ENCODE data around the gene NIPAL3. TPM values are rescaled to one million over a fixed set of nuclear protein-coding genes. Genes with fewer than 3 reads are reported as not detected.
"Not testable (repeated sequence)": the region's sequence is repeated elsewhere in the genome, so short reads cannot be mapped to it uniquely, and the experiment has no call there.

Gene NIPAL3
- total RNA-seq, 1 donor = 31.8 TPM

- DNase-seq (ENCODE audit: insufficient read length, low spot score, missing footprints) = no peak
- H2AFZ ChIP-seq (ENCODE audit: low read length) = no peak overlapping the region
- H3K9me3 ChIP-seq (ENCODE audit: low read depth, low read length) = no peaks in the 10 kb centered on the region
- peaks cover 17% of the 10 kb centered on the region for H3K36me3 ChIP-seq (ENCODE audit: insufficient read depth, low read length)
- peaks cover 3% of the 10 kb centered on the region for H3K4me1 ChIP-seq (ENCODE audit: insufficient read depth, low read length)
- no peaks in the 10 kb centered on the region for H3K79me2 ChIP-seq (ENCODE audit: insufficient read depth, low read length)
- no peak for TF ChIP-seq CTCF (IDR thresholded peaks at IDR 0.05; ENCODE audit: extremely low read depth, low read depth, low read length)
- H3K27me3 ChIP-seq (ENCODE audit: insufficient read depth, low read length) = no peaks in the 10 kb centered on the region
- H3K4me2 ChIP-seq (ENCODE audit: insufficient read depth, low read length) = no peak overlapping the region
- no peak overlapping the region for H3K27ac ChIP-seq (ENCODE audit: low read depth, low read length)
- H4K20me1 ChIP-seq (ENCODE audit: insufficient read depth, low read length) = no peaks in the 10 kb centered on the region
- H3K4me3 ChIP-seq (ENCODE audit: insufficient read depth, low read length) = no peak overlapping the region
These were observed 42.3 kb downstream of the NIPAL3 start for GRCh38 chr1:24457866-24458265.

DNA sequence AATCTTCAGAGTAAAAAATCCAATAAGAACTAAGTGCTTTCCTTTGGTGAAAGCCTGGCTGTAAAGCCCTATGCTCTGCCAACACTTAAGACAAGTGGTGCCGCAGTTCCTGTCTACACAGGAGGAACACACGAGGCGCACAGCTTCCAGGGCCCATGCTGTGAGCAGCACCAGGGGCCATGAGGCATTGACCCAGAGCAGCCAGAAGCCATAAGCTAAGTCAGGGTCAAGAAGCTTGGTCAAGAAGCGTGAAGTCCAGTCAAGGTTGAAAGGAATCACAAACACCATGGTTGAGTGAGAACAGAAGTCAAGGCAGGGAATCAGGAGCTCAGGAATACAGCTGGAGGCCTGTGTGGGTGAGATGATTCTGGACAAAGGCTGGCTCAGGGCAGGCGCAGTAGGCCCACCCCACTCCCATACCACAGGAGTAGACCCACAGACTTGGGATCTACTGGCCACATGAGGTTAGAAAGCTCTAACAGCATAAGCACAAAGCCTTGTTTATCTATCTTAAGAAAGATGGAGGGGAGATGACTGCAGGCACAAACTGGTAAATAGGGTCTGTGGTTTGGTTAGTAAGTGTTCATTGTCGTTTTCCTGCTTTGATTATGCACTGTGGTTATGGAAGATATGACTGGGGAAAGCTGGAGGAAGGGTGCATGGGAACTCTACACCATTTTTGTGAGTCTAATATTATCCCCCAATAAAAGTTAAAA, 44.1 kb downstream of the NIPAL3 start:
- TF ChIP-seq CTCF (IDR thresholded peaks at IDR 0.05; ENCODE audit: extremely low read depth, low read depth, low read length) = no peak
- H3K4me1 ChIP-seq (ENCODE audit: insufficient read depth, low read length) = peaks cover 3% of the 10 kb centered on the region
- no peak overlapping the region for H3K27ac ChIP-seq (ENCODE audit: low read depth, low read length)
- peak; percentile 61 for DNase-seq (ENCODE audit: insufficient read length, low spot score, missing footprints)
- H3K27me3 ChIP-seq (ENCODE audit: insufficient read depth, low read length) = no peaks in the 10 kb centered on the region
- peaks cover 11% of the 10 kb centered on the region for H3K36me3 ChIP-seq (ENCODE audit: insufficient read depth, low read length)
- no peaks in the 10 kb centered on the region for H3K9me3 ChIP-seq (ENCODE audit: low read depth, low read length)
- H3K79me2 ChIP-seq (ENCODE audit: insufficient read depth, low read length) = no peaks in the 10 kb centered on the region
- H3K4me2 ChIP-seq (ENCODE audit: insufficient read depth, low read length) = no peak overlapping the region
- H2AFZ ChIP-seq (ENCODE audit: low read length) = no peak overlapping the region
- no peaks in the 10 kb centered on the region for H4K20me1 ChIP-seq (ENCODE audit: insufficient read depth, low read length)
- no peak overlapping the region for H3K4me3 ChIP-seq (ENCODE audit: insufficient read depth, low read length)

DNA sequence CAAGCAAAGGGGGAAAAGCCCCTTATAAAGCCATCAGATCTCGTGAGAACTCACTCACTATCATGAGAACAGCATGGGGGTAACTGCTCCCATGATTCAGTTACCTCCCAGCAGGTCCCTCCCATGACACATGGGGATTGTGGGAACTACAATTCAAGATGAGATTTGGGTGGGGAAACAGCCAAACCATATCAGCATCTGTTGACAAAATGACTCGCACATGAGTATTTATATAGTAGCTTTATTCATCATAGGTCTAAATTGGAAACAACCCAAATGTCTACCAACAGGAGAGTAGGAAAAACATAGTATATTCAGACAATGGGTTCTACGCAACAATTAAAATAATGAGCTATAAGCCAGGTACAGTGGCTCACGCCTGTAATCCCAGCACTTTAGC, 46.5 kb downstream of the NIPAL3 start:
- not testable (repeated sequence) for H2AFZ ChIP-seq (ENCODE audit: low read length); H3K27me3 ChIP-seq (ENCODE audit: insufficient read depth, low read length); H3K27ac ChIP-seq (ENCODE audit: low read depth, low read length); H3K79me2 ChIP-seq (ENCODE audit: insufficient read depth, low read length); H3K4me1 ChIP-seq (ENCODE audit: insufficient read depth, low read length); DNase-seq (ENCODE audit: insufficient read length, low spot score, missing footprints); H4K20me1 ChIP-seq (ENCODE audit: insufficient read depth, low read length); H3K4me3 ChIP-seq (ENCODE audit: insufficient read depth, low read length); H3K4me2 ChIP-seq (ENCODE audit: insufficient read depth, low read length); H3K9me3 ChIP-seq (ENCODE audit: low read depth, low read length); H3K36me3 ChIP-seq (ENCODE audit: insufficient read depth, low read length)

- Histone ChIP-seq H3K4me2 (ENCODE audit: insufficient read depth, low read length) (no peak overlapping the region), H3K27ac (ENCODE audit: low read depth, low read length) (no peak overlapping the region)
- DNase-seq (ENCODE audit: insufficient read length, low spot score, missing footprints) = no peak
These were observed 48.5 kb downstream of the NIPAL3 start for GRCh38 chr1:24463776-24464735.

More at GRCh38 chr1:24463776-24464735, 48.5 kb downstream of the NIPAL3 start:
- Histone ChIP-seq H3K36me3 (ENCODE audit: insufficient read depth, low read length) (peaks cover 15% of the 10 kb centered on the region), H3K4me3 (ENCODE audit: insufficient read depth, low read length) (no peak overlapping the region), H3K27me3 (ENCODE audit: insufficient read depth, low read length) (no peaks in the 10 kb centered on the region), H4K20me1 (ENCODE audit: insufficient read depth, low read length) (no peaks in the 10 kb centered on the region), H3K79me2 (ENCODE audit: insufficient read depth, low read length) (no peaks in the 10 kb centered on the region), H3K9me3 (ENCODE audit: low read depth, low read length) (no peaks in the 10 kb centered on the region), H3K4me1 (ENCODE audit: insufficient read depth, low read length) (peaks cover 3% of the 10 kb centered on the region), H2AFZ (ENCODE audit: low read length) (no peak overlapping the region)
- no peak for TF ChIP-seq CTCF (IDR thresholded peaks at IDR 0.05; ENCODE audit: extremely low read depth, low read depth, low read length)

All from osteoblast (primary cell).